NT2/D1 (cell line): ENCODE data around the gene PIP5KL1.

Experiments used
- DNase-seq: peaks from one replicate; pipeline ENCODE4 v3.0.0-alpha.2; 2011; ENCODE audit warnings: low read depth, low spot score
- H3K27me3 ChIP-seq: 2 replicates; pipeline ENCODE4 v1.6.0; 2011; ENCODE audit warnings: mild to moderate bottlenecking; ENCODE audit not compliant: insufficient read length, insufficient read depth
- H3K36me3 ChIP-seq: 2 replicates; pipeline ENCODE4 v1.6.1; 2011; ENCODE audit warnings: mild to moderate bottlenecking, low read length, mixed read lengths; ENCODE audit not compliant: insufficient read depth, insufficient read length
- H3K4me1 ChIP-seq: 2 replicates; pipeline ENCODE4 v1.5.1; 2011; ENCODE audit not compliant: insufficient read depth, insufficient read length
- H3K4me3 ChIP-seq: 2 replicates; pipeline ENCODE4 v1.5.1; 2011; ENCODE audit warnings: low read depth; ENCODE audit not compliant: insufficient read length
- H3K9ac ChIP-seq: 2 replicates; pipeline ENCODE4 v1.6.0; 2011; ENCODE audit warnings: low read depth; ENCODE audit not compliant: insufficient read length
- H3K9me3 ChIP-seq: 2 replicates; pipeline ENCODE4 v1.5.1; 2011; ENCODE audit warnings: mild to moderate bottlenecking, low read length; ENCODE audit not compliant: insufficient read depth
- SUZ12 ChIP-seq: IDR thresholded peaks from 2 replicates; pipeline ENCODE4 v1.6.1; 2011; ENCODE audit not compliant: insufficient read length, insufficient read depth; ENCODE audit errors: extremely low read depth
- YY1 ChIP-seq: IDR thresholded peaks from 2 replicates; pipeline ENCODE4 v1.6.1; 2011; ENCODE audit not compliant: insufficient read length, insufficient read depth
- ZNF274 ChIP-seq: IDR thresholded peaks from 2 replicates; pipeline ENCODE4 v1.6.1; 2011; ENCODE audit warnings: mild to moderate bottlenecking, low read depth, low read length

PIP5KL1 gene

DNA sequence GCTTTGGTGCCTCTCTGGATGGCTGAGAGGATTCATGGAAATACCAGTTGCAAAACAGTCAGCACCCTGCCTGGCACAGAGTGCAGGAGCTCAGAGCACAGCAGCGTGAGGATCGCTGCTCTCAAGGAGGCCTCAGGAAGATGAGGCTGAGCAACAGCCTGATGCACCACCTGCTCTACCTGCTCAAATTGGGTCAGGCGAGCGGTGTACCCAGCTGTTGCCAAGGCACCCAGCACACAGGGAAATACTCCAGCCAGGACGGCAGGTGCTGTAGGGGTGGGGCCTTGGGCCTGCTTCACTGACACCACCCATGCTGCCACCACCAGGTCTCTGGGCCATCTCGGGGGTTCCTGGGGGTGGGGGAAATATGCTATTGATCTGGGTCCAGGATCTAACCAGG lies 45.9 kb upstream of the PIP5KL1 start:
- peaks cover 41% of the 10 kb centered on the region for H3K4me1 ChIP-seq
- H3K27me3 ChIP-seq = no peaks in the 10 kb centered on the region
- no peak overlapping the region for H3K4me3 ChIP-seq
- no peak overlapping the region for H3K9ac ChIP-seq
- H3K9me3 ChIP-seq = no peaks in the 10 kb centered on the region
- no peak for DNase-seq
- H3K36me3 ChIP-seq = peaks cover 27% of the 10 kb centered on the region
- TF ChIP-seq SUZ12 (no peak), YY1 (no peak), ZNF274 (no peak)

DNA sequence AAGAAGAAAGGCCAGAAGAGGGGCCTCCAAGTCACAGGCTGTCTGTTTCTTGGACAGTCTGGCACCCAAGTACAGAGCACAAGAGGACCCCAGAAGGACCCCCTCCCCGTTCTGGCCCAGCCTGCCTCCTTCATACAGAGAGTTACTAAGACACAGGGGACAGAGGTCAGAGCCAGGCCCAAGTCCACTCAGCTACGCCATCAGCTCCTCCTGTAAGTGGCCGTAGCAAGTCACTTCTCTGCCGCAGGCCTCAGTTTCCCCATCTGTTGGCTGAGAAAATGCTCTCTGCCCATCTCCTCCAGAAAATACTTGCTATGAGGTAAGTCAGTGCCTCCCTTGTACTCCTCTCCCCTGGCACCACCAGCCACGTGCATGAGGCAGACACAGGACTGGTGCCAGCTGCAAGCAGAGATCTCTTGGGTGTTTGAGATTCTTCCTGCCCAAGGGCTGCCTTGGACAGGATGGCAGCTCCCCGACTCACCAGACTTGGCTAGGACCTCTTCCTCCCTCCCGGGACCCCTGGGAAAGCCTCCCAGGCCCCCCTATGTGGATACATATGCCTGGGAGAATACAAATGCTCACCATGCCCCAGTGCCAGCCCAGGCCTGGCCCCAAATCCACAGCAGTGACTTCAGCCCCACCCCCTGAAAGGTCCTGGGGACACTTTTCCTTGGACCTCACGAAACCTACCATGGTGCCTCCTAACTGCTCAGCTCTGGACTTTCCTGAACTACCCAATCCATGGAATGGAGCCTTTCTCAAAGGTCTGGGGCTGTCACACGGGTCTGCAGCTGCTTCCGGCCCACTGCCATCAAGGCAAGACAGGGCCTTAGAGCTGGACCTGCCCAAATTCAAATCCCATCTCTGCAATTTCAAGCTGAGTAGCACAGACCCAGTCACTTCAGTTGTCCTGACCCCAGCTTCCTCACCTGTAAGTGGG lies 45.1 kb upstream of the PIP5KL1 start:
- Histone ChIP-seq H3K9ac (peak overlapping the region; percentile 4), H3K4me3 (no peak overlapping the region), H3K4me1 (peaks cover 47% of the 10 kb centered on the region)

DNA sequence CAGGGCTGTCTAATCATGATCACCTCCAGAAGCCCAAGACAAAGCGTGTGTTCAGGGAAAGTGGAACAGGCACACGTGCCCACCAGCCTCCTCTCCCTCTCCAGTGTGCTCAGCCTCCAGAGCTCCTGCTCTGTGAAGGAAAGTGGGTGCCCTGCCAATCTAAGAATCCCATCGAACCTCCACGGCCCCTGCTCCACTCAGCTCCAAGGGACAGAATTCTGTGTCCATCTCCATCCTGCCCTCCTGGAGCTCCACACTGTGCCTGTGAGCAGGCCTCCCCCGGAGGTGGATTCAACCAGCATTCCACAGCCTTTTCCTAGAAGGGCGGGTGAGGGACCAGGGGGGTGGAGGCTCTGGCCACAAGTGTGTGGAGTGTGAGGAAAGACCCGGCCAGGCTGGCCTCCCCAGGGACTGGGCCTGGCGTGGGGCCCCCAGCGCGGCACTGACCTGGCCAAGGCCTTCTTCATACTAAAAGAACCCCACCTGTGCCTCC lies 44.2 kb upstream of the PIP5KL1 start:
- no peak for TF ChIP-seq ZNF274
- TF ChIP-seq YY1 = no peak
- no peak for TF ChIP-seq SUZ12
- Histone ChIP-seq H3K4me3 (no peak overlapping the region), H3K27me3 (no peaks in the 10 kb centered on the region), H3K9me3 (no peaks in the 10 kb centered on the region), H3K9ac (no peak overlapping the region), H3K4me1 (peaks cover 50% of the 10 kb centered on the region), H3K36me3 (peaks cover 27% of the 10 kb centered on the region)
- DNase-seq = no peak

More for the DNA sequence above, 45.1 kb upstream of the PIP5KL1 start:
- peaks cover 27% of the 10 kb centered on the region for H3K36me3 ChIP-seq
- DNase-seq = no peak
- H3K27me3 ChIP-seq = no peaks in the 10 kb centered on the region
- no peaks in the 10 kb centered on the region for H3K9me3 ChIP-seq
- TF ChIP-seq ZNF274 (no peak), YY1 (no peak), SUZ12 (no peak)

DNA sequence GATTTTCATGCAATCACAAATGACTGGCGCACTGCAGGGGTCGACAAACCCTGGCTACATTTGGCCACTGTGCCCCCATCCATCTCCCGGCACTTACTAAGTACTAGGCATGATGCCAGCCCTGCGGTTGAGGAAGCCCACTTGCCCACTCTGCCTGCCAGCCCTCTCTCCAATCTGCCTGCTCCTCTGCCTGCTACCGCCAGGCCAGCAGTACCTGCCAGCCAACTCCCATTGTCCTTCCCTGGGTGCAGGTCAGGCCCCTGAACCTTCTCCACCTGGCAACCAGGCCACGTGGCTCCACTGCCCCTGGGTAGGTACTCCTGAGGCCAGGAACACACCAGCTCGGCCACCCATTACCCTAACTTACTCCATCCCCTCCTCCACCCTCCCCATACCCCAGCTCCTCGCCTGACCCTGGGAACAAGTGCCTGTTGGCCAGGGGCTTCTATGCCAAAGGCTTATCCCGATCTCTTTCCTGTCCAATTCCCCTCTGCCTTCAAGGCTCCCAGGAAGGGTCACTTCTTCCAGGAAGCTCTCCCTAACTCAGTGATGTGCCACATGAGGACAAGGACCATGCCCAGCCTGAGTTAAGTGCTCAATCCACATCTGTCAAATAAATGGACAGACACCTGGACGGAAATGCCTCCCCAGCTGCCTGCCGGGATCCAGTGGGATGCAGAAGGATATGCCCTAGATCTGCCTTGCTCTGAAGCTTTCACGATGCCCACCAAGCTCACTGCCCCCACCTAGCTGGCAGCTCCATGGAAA lies 43.6 kb upstream of the PIP5KL1 start:
- TF ChIP-seq ZNF274 = no peak
- no peak for TF ChIP-seq YY1
- TF ChIP-seq SUZ12 = no peak
- DNase-seq = no peak
- Histone ChIP-seq H3K4me1 (peaks cover 50% of the 10 kb centered on the region), H3K4me3 (no peak overlapping the region), H3K9me3 (no peaks in the 10 kb centered on the region), H3K27me3 (no peaks in the 10 kb centered on the region), H3K36me3 (peaks cover 27% of the 10 kb centered on the region), H3K9ac (no peak overlapping the region)

DNA sequence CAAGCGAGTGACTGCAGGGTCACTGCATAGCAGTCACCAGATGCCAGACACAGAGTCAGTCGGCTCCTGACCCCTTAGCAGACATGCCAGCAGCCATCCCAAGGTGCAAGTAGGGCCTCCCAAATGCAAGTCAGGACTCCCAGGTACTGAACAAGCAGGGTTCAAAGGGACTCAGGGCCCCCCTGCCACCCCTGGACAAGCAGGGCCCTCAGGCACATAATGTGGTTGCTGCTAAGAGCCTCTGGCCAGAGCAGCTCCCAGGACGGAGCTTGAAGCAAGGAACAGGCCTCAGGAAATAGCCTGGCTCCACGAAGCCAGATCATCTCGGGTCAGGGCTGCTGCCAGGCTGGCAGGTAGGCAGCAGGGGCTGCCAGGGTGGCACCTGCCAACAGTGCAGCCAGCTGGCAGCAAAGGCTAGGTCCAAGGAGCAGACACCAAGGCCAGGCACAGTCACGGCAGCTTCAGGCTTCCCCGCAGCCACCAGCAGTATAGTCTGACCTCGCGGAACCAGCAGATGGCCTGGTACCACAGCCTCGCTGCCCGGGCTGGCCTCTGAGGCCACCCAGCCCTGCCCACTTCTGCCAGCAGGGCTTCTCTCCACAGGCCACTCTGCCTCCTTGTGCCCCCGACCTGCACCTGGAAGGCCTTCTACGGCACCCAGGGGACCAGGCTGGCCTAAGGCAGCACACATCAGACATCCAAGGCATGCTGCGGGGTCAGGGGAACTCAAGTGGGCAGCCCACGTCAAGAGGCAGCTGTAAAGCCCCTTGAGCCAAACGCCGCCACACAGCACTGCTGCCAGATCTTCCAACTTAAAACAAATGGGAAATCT lies 42.8 kb upstream of the PIP5KL1 start:
- Histone ChIP-seq H3K4me1 (peaks cover 57% of the 10 kb centered on the region), H3K4me3 (no peak overlapping the region), H3K9ac (peak overlapping the region; percentile 53), H3K36me3 (peaks cover 27% of the 10 kb centered on the region), H3K27me3 (no peaks in the 10 kb centered on the region), H3K9me3 (no peaks in the 10 kb centered on the region)
- DNase-seq = no peak
- TF ChIP-seq SUZ12 = no peak
- no peak for TF ChIP-seq ZNF274
- no peak for TF ChIP-seq YY1

DNA sequence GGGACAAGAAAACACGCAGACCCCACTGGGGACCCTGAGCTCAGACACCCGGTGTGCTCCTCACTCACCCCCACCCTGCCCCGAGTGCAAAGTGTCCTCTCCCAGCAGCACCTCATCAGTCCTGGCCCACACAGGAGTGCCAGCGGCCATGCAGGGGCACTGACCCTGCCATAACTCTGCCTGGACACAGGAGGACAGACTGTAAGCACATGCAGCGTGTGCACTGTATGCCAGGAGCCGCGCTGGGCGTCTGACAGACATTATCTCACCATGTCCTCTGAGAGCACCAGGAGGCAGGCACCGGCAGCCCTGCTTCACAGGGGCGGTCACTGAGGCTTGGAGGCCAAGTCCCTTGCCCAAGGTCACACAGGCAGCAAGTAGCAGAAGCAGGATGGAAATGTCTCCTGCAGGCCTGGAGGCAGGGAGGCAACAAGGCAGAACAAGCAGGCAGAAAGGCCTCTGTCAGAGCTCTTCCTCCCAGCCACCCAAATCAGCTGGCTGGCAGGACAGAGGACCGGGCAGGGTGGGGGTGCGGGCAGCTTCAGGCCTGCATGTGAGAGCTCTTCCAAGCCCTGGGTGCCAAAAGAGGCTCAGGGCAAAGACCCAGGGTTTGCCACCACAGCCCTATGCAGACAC lies 41.8 kb upstream of the PIP5KL1 start:
- no peak for DNase-seq
- peak overlapping the region; percentile 63 for H3K9ac ChIP-seq
- peaks cover 25% of the 10 kb centered on the region for H3K36me3 ChIP-seq
- H3K9me3 ChIP-seq = no peaks in the 10 kb centered on the region
- H3K4me1 ChIP-seq = peaks cover 59% of the 10 kb centered on the region
- H3K27me3 ChIP-seq = no peaks in the 10 kb centered on the region
- TF ChIP-seq ZNF274 (no peak), YY1 (no peak), SUZ12 (no peak)
- no peak overlapping the region for H3K4me3 ChIP-seq
